Measurements from ENCODE around the gene SYPL1. TPM values are rescaled to one million over a fixed set of nuclear protein-coding genes. Genes with fewer than 3 reads are reported as not detected.

SYPL1 gene
- total and polyA plus RNA-seq, 9 of the 15 experiments (the other 6 are each of a cell fraction or from before 2014, with no cell fraction given) = 23.8 to 214 (median 70.2) TPM

DNA sequence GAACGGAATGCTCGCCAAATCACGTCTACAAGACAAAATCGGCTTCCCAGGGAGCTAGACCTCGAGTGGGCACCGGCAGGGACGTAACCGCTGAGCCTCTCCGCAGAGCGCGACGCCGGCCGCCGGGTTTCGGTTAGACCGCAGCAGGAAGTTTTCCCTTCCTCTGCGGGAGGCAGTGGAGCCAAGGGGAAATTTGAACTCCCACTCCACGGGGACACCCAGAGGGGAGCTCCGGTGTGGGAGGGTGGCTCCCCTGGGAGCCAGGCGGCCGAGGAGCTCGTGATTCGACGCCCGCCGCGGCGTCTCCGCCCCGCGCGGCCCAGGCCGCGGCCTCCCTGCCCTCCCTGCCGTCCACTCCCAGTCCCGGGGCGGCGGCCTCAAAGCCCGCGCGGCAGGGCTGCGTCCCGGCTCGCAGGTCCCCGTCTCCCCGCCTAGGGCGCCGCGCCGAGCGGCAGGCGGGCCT is 426 bp downstream of the SYPL1 start (continued):
- TF ChIP-seq, protein P1, sequence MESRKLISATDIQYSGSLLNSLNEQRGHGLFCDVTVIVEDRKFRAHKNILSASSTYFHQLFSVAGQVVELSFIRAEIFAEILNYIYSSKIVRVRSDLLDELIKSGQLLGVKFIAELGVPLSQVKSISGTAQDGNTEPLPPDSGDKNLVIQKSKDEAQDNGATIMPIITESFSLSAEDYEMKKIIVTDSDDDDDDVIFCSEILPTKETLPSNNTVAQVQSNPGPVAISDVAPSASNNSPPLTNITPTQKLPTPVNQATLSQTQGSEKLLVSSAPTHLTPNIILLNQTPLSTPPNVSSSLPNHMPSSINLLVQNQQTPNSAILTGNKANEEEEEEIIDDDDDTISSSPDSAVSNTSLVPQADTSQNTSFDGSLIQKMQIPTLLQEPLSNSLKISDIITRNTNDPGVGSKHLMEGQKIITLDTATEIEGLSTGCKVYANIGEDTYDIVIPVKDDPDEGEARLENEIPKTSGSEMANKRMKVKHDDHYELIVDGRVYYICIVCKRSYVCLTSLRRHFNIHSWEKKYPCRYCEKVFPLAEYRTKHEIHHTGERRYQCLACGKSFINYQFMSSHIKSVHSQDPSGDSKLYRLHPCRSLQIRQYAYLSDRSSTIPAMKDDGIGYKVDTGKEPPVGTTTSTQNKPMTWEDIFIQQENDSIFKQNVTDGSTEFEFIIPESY (CRISPR knock-in tag; IDR thresholded peaks at IDR 0.05) = peak; percentile 23; the same call in 1 of the 2 replicates
- TF ChIP-seq ZNF24 (IDR thresholded peaks at IDR 0.05) = peak; percentile 52; the same call in 1 of the 2 replicates
- TF ChIP-seq, protein P2, sequence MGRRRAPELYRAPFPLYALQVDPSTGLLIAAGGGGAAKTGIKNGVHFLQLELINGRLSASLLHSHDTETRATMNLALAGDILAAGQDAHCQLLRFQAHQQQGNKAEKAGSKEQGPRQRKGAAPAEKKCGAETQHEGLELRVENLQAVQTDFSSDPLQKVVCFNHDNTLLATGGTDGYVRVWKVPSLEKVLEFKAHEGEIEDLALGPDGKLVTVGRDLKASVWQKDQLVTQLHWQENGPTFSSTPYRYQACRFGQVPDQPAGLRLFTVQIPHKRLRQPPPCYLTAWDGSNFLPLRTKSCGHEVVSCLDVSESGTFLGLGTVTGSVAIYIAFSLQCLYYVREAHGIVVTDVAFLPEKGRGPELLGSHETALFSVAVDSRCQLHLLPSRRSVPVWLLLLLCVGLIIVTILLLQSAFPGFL (CRISPR knock-in tag; IDR thresholded peaks at IDR 0.05) = peak; percentile 97; the same call in 1 of the 2 replicates
- no peak for TF ChIP-seq ZNF445 (CRISPR knock-in tag; IDR thresholded peaks at IDR 0.05; ENCODE audit: low read depth)
- no peak for TF ChIP-seq ARNT (IDR thresholded peaks at IDR 0.05)
- TF ChIP-seq NCOA1 (IDR thresholded peaks at IDR 0.05; ENCODE audit: low read depth) = 0 out of 2 replicates have a peak, but pooled peaks have one; percentile 17
- no peak for TF ChIP-seq EHMT2 (IDR thresholded peaks at IDR 0.05)
- no peak; the same call in none of the 2 replicates for TF ChIP-seq CTBP1 (IDR thresholded peaks at IDR 0.05; ENCODE audit: borderline replicate concordance)
- peak; percentile 58 for TF ChIP-seq HNRNPLL (IDR thresholded peaks at IDR 0.05; ENCODE audit: low read depth, low read length, poor library complexity, severe bottlenecking)
- TF ChIP-seq TEAD4 (IDR thresholded peaks at IDR 0.05; ENCODE audit: low read length) = no peak
- peak; percentile 90 for TF ChIP-seq TEAD4 (CRISPR knock-in tag; IDR thresholded peaks at IDR 0.05; ENCODE audit: borderline replicate concordance)
- no peak for TF ChIP-seq ZNF699 (CRISPR knock-in tag; IDR thresholded peaks at IDR 0.05; ENCODE audit: insufficient replicate concordance)
- TF ChIP-seq, protein P3, sequence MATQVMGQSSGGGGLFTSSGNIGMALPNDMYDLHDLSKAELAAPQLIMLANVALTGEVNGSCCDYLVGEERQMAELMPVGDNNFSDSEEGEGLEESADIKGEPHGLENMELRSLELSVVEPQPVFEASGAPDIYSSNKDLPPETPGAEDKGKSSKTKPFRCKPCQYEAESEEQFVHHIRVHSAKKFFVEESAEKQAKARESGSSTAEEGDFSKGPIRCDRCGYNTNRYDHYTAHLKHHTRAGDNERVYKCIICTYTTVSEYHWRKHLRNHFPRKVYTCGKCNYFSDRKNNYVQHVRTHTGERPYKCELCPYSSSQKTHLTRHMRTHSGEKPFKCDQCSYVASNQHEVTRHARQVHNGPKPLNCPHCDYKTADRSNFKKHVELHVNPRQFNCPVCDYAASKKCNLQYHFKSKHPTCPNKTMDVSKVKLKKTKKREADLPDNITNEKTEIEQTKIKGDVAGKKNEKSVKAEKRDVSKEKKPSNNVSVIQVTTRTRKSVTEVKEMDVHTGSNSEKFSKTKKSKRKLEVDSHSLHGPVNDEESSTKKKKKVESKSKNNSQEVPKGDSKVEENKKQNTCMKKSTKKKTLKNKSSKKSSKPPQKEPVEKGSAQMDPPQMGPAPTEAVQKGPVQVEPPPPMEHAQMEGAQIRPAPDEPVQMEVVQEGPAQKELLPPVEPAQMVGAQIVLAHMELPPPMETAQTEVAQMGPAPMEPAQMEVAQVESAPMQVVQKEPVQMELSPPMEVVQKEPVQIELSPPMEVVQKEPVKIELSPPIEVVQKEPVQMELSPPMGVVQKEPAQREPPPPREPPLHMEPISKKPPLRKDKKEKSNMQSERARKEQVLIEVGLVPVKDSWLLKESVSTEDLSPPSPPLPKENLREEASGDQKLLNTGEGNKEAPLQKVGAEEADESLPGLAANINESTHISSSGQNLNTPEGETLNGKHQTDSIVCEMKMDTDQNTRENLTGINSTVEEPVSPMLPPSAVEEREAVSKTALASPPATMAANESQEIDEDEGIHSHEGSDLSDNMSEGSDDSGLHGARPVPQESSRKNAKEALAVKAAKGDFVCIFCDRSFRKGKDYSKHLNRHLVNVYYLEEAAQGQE (IDR thresholded peaks at IDR 0.05; ENCODE audit: borderline replicate concordance) = no peak; the same call in 1 of the 2 replicates
- TF ChIP-seq, protein P3 (CRISPR knock-in tag; IDR thresholded peaks at IDR 0.05; ENCODE audit: low read depth) = peak; percentile 89
- TF ChIP-seq SRSF3 (IDR thresholded peaks at IDR 0.05; ENCODE audit: insufficient read depth, low read length) = 0 out of 2 replicates have a peak, but pooled peaks have one; percentile 70
- TF ChIP-seq NELFE (IDR thresholded peaks at IDR 0.05; ENCODE audit: insufficient read depth, insufficient read length) = no peak
- no peak for TF ChIP-seq RUNX1 (IDR thresholded peaks at IDR 0.05; ENCODE audit: low read depth)

Measured in K562 (cell line).